ENCODE measurements around the gene UBE2V1.

GRCh38 chr20:50083034-50083433, 29.9 kb downstream of the UBE2V1 start:
- TF ChIP-seq CTCF (IDR thresholded peaks at IDR 0.05; ENCODE audit: insufficient read depth, low read length, poor library complexity, severe bottlenecking) (no peak), EZH2phosphoT487 (conservative IDR thresholded peaks at IDR 0.05; ENCODE audit: low read length) (no peak)

All from SU-DHL-6 (cell line).